GM23338 (cell line): ENCODE data around the gene C4orf36. TPM values are rescaled to one million over a fixed set of nuclear protein-coding genes. Genes with fewer than 3 reads are reported as not detected.

Source experiments
- ATAC-seq: fragments of 200-7000 bp; cut with Tn5 transposase; 3 replicates; pipeline ENCODE4 v1.9.1; 2020
- DNase-seq: peaks from one replicate; pipeline ENCODE4 v3.0.0-alpha.2; 2015; ENCODE audit warnings: low spot score
- H2AFZ ChIP-seq: fragments of 200-600 bp; sonication (generic); 2 replicates; pipeline ENCODE4 v1.8.0; 2016; ENCODE audit warnings: antibody characterized with exemption, mild to moderate bottlenecking, moderate library complexity
- H3F3A ChIP-seq: fragments of 200-600 bp; sonication (generic); replicated peaks from 2 replicates; pipeline ENCODE4 v1.8.0; 2017; ENCODE audit warnings: antibody characterized with exemption, mixed run types, low read depth
- H3K27ac ChIP-seq: fragments of 200-600 bp; sonication (generic); 2 replicates; pipeline ENCODE4 v1.6.1; 2016; ENCODE audit warnings: low read depth
- H3K27me3 ChIP-seq: fragments of 200-600 bp; sonication (generic); 2 replicates; pipeline ENCODE4 v1.8.0; 2016; ENCODE audit warnings: mild to moderate bottlenecking, mixed run types, moderate library complexity; ENCODE audit not compliant: insufficient read depth
- H3K36me3 ChIP-seq: fragments of 200-600 bp; sonication (generic); 2 replicates; pipeline ENCODE4 v1.8.0; 2016; ENCODE audit warnings: mild to moderate bottlenecking; ENCODE audit not compliant: insufficient read depth
- H3K4me1 ChIP-seq: fragments of 200-600 bp; sonication (generic); 2 replicates; pipeline ENCODE4 v1.8.0; 2016; ENCODE audit warnings: mild to moderate bottlenecking, moderate library complexity; ENCODE audit not compliant: insufficient read depth
- H3K4me2 ChIP-seq: fragments of 200-600 bp; sonication (generic); 2 replicates; pipeline ENCODE4 v1.7.1; 2017; ENCODE audit warnings: mixed run types
- H3K4me3 ChIP-seq: fragments of 200-600 bp; sonication (generic); 2 replicates; pipeline ENCODE4 v1.6.1; 2016; ENCODE audit warnings: mixed run types
- H3K79me2 ChIP-seq: fragments of 200-600 bp; sonication (generic); replicated peaks from 2 replicates; pipeline ENCODE4 v1.8.0; 2017; ENCODE audit warnings: mild to moderate bottlenecking; ENCODE audit not compliant: insufficient read depth
- H3K9me2 ChIP-seq: fragments of 200-600 bp; sonication (generic); 2 replicates; pipeline ENCODE4 v1.8.0; 2017; ENCODE audit not compliant: insufficient read depth
- H4K20me1 ChIP-seq: fragments of 200-600 bp; sonication (generic); replicated peaks from 2 replicates; pipeline ENCODE4 v1.8.0; 2017; ENCODE audit warnings: mild to moderate bottlenecking; ENCODE audit not compliant: insufficient read depth
- H3K27ac Mint-ChIP-seq: 2 replicates; pipeline ENCODE4 v1.8.0; 2020; ENCODE audit warnings: inconsistent platforms, mild to moderate bottlenecking, moderate library complexity, mixed read lengths
- H3K27me3 Mint-ChIP-seq: 3 replicates; pipeline ENCODE4 v1.8.0; 2022; ENCODE audit warnings: low read depth, mild to moderate bottlenecking, moderate library complexity, mixed read lengths, inconsistent platforms; ENCODE audit not compliant: insufficient read depth, poor library complexity
- H3K36me3 Mint-ChIP-seq: 3 replicates; pipeline ENCODE4 v1.8.0; 2021; ENCODE audit warnings: low read depth, mild to moderate bottlenecking, inconsistent platforms, moderate library complexity, mixed read lengths
- H3K4me1 Mint-ChIP-seq: 3 replicates; pipeline ENCODE4 v1.8.0; 2020; ENCODE audit warnings: mild to moderate bottlenecking, inconsistent platforms, mixed read lengths
- H3K4me3 Mint-ChIP-seq: 3 replicates; pipeline ENCODE4 v1.8.0; 2021; ENCODE audit warnings: moderate library complexity, mild to moderate bottlenecking, inconsistent platforms, mixed read lengths
- H3K9me3 Mint-ChIP-seq: 3 replicates; pipeline ENCODE4 v1.8.0; 2020; ENCODE audit warnings: moderate library complexity, mild to moderate bottlenecking, inconsistent platforms, mixed read lengths
- CREB1 ChIP-seq: fragments of 250-450 bp; sonication (Bioruptor Pico); IDR thresholded peaks from 2 replicates; pipeline ENCODE4 v1.5.0; 2020; ENCODE audit warnings: low read depth, mild to moderate bottlenecking, moderate library complexity
- CTCF ChIP-seq, 2 experiments: fragments of 200-600 bp in 1 of 2; sonication (generic) in 1 of 2; conservative IDR thresholded peaks; 2 replicates each; pipeline versions ENCODE4 v1.5.1 to v1.6.1; 2016 to 2017; ENCODE audit warnings: antibody characterized with exemption in 2 of 2, low read depth in 2 of 2, mild to moderate bottlenecking in 2 of 2, moderate library complexity in 1 of 2
- EZH2phosphoT487 ChIP-seq: fragments of 200-600 bp; sonication (generic); IDR thresholded peaks from one replicate; pipeline ENCODE4 v1.8.1; 2018; ENCODE audit warnings: antibody characterized with exemption; ENCODE audit not compliant: unreplicated experiment
- POLR2AphosphoS5 ChIP-seq: IDR thresholded peaks from 2 replicates; pipeline ENCODE4 v1.6.1; 2016; ENCODE audit warnings: antibody characterized with exemption, low read depth
- ZNF331 ChIP-seq: fragments of 250-450 bp; sonication (Bioruptor Pico); IDR thresholded peaks from 2 replicates; pipeline ENCODE4 v1.5.0; 2020; ENCODE audit warnings: low read depth, mild to moderate bottlenecking, moderate library complexity
- polyA plus RNA-seq: library from polyadenylated mRNA; unstranded; fragments of >200 nt; fragmentation: Nextera tagmentation; extraction: Ambion mirVana; gene quantifications from 2 replicates; pipeline ENCODE4 v1.2.1, GENCODE V29; 2016
- total RNA-seq: library from RNA; depleted of rRNA; stranded (reverse); fragments of >200 nt; shearing (Covaris generic); gene quantifications from 2 replicates; pipeline ENCODE4 v1.2.3, GENCODE V29; 2014
- TF ChIP-seq, protein P1 (sequence below): fragments of 250-450 bp; sonication (Bioruptor Pico); IDR thresholded peaks from 2 replicates; pipeline ENCODE4 v1.5.0; 2020; ENCODE audit warnings: mild to moderate bottlenecking, moderate library complexity

Gene C4orf36
- total and polyA plus RNA-seq, 2 experiments from 2014 or later: 1.1 to 1.6 TPM

DNA sequence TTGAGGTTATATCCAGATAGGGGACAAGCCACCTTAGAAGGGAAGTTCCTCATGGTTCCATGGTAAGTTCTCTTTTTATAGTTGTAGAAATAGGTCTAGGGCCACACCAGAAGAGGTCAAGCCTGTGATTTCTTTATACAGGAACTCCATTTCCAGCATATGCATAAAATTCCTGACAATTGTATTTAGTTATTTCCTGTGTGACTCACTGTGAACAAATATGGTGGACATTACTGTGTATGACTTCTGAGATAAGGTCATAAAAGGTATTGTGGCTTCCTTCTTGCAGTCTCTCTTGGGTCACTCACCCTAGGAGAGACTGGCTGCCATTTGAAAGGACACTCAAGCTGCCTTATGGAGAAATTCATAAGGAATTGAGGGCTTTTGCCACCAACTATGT lies 2.2 kb upstream of the C4orf36 start (continued):
- TF ChIP-seq, protein P1, sequence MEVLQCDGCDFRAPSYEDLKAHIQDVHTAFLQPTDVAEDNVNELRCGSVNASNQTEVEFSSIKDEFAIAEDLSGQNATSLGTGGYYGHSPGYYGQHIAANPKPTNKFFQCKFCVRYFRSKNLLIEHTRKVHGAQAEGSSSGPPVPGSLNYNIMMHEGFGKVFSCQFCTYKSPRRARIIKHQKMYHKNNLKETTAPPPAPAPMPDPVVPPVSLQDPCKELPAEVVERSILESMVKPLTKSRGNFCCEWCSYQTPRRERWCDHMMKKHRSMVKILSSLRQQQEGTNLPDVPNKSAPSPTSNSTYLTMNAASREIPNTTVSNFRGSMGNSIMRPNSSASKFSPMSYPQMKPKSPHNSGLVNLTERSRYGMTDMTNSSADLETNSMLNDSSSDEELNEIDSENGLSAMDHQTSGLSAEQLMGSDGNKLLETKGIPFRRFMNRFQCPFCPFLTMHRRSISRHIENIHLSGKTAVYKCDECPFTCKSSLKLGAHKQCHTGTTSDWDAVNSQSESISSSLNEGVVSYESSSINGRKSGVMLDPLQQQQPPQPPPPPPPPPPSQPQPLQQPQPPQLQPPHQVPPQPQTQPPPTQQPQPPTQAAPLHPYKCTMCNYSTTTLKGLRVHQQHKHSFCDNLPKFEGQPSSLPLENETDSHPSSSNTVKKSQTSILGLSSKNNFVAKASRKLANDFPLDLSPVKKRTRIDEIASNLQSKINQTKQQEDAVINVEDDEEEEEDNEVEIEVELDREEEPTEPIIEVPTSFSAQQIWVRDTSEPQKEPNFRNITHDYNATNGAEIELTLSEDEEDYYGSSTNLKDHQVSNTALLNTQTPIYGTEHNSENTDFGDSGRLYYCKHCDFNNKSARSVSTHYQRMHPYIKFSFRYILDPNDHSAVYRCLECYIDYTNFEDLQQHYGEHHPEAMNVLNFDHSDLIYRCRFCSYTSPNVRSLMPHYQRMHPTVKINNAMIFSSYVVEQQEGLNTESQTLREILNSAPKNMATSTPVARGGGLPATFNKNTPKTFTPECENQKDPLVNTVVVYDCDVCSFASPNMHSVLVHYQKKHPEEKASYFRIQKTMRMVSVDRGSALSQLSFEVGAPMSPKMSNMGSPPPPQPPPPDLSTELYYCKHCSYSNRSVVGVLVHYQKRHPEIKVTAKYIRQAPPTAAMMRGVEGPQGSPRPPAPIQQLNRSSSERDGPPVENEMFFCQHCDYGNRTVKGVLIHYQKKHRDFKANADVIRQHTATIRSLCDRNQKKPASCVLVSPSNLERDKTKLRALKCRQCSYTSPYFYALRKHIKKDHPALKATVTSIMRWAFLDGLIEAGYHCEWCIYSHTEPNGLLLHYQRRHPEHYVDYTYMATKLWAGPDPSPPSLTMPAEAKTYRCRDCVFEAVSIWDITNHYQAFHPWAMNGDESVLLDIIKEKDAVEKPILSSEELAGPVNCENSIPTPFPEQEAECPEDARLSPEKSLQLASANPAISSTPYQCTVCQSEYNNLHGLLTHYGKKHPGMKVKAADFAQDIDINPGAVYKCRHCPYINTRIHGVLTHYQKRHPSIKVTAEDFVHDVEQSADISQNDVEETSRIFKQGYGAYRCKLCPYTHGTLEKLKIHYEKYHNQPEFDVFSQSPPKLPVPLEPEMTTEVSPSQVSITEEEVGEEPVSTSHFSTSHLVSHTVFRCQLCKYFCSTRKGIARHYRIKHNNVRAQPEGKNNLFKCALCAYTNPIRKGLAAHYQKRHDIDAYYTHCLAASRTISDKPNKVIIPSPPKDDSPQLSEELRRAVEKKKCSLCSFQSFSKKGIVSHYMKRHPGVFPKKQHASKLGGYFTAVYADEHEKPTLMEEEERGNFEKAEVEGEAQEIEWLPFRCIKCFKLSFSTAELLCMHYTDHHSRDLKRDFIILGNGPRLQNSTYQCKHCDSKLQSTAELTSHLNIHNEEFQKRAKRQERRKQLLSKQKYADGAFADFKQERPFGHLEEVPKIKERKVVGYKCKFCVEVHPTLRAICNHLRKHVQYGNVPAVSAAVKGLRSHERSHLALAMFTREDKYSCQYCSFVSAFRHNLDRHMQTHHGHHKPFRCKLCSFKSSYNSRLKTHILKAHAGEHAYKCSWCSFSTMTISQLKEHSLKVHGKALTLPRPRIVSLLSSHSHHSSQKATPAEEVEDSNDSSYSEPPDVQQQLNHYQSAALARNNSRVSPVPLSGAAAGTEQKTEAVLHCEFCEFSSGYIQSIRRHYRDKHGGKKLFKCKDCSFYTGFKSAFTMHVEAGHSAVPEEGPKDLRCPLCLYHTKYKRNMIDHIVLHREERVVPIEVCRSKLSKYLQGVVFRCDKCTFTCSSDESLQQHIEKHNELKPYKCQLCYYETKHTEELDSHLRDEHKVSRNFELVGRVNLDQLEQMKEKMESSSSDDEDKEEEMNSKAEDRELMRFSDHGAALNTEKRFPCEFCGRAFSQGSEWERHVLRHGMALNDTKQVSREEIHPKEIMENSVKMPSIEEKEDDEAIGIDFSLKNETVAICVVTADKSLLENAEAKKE (CRISPR knock-in tag): no peak
- TF ChIP-seq EZH2phosphoT487: no peak
- no peak for TF ChIP-seq ZNF331
- TF ChIP-seq CREB1 (CRISPR knock-in tag): no peak
- TF ChIP-seq POLR2AphosphoS5: no peak
- no peak for TF ChIP-seq CTCF (conservative IDR thresholded peaks at IDR 0.05; ENCODE audit: low read depth in 2 of 2)

DNA sequence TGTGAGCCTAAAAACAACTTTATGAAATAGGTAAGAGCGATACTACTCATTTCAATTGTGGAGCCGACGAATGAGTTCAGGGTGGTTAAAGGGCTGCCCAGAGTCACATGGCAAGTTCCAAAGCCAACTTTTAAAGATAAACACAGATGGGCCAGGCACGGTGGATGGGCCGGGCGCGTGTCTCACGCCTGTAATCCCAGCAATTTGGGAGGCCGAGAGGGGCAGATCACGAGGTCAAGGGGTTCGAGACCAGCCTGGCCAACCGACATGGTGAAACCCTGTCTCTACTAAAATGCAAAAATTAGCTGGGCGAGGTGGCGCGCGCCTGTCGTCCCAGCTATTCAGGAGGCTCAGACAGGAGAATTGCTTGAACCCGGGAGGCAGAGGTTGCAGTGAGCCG lies 914 bp upstream of the C4orf36 start:
- Mint-ChIP-seq H3K36me3 (no peaks in the 10 kb centered on the region), H3K4me3 (peak overlapping the region; percentile 77), H3K9me3 (no peaks in the 10 kb centered on the region), H3K27ac (no peak overlapping the region), H3K27me3 (peaks cover 6% of the 10 kb centered on the region), H3K4me1 (peaks cover 17% of the 10 kb centered on the region)
- Histone ChIP-seq H2AFZ (peak overlapping the region; percentile 78; the same call in 1 of the 2 replicates), H3F3A (no peaks in the 10 kb centered on the region; the same call in 1 of the 2 replicates), H3K9me2 (no peaks in the 10 kb centered on the region), H3K4me2 (peak overlapping the region; percentile 84), H4K20me1 (no peaks in the 10 kb centered on the region), H3K27ac (no peak overlapping the region), H3K79me2 (no peaks in the 10 kb centered on the region), H3K36me3 (no peaks in the 10 kb centered on the region), H3K4me1 (peaks cover 12% of the 10 kb centered on the region; the same call in 1 of the 2 replicates), H3K4me3 (peak overlapping the region; percentile 69), H3K27me3 (peaks cover 7% of the 10 kb centered on the region; the same call in 1 of the 2 replicates)
- ATAC-seq: no peak
- no peak for DNase-seq
- no peak for TF ChIP-seq CTCF (conservative IDR thresholded peaks at IDR 0.05; ENCODE audit: low read depth in 2 of 2)
